Stomach (tissue), 9 donors: ENCODE data around the gene SCARF1. TPM values are rescaled to one million over a fixed set of nuclear protein-coding genes. Genes with fewer than 3 reads are reported as not detected.

Source experiments
- DNase-seq, 2 donors: peaks; one replicate each; pipeline versions ENCODE4 v3.0.0 to v3.0.0-alpha.2; 2013 to 2019
- H3K27ac ChIP-seq, 5 donors: fragments of 200-600 bp in 4 of 5; sonication (generic) in 4 of 5; one replicate each; pipeline ENCODE4 v1.5.1; 2013 to 2019; ENCODE audit warnings: mild to moderate bottlenecking in 1 of 5, moderate library complexity in 1 of 5
- H3K27me3 ChIP-seq, 3 donors: fragments of 200-600 bp; sonication (generic); one replicate each; pipeline ENCODE4 v1.5.1; 2017 to 2019; ENCODE audit warnings: mixed run types in 1 of 3
- H3K36me3 ChIP-seq, 4 donors: fragments of 200-600 bp; sonication (generic); 1 replicate in 3 of 4; 2 replicates in 1 of 4; pipeline ENCODE4 v1.5.1; 2016 to 2019
- H3K4me1 ChIP-seq, 4 donors: fragments of 200-600 bp; sonication (generic); one replicate each; pipeline ENCODE4 v1.5.1; 2016 to 2019
- H3K4me3 ChIP-seq, 4 donors: fragments of 200-600 bp; sonication (generic) in 3 of 4; one replicate each; pipeline ENCODE4 v1.5.1; 2016 to 2019; ENCODE audit warnings: mild to moderate bottlenecking in 1 of 4
- H3K9me3 ChIP-seq, 4 donors: fragments of 200-600 bp; sonication (generic); one replicate each; pipeline ENCODE4 v1.5.1; 2016 to 2019
- EP300 ChIP-seq: sonication (generic); formaldehyde crosslinking; IDR thresholded peaks from one replicate; pipeline ENCODE4 v1.6.1; 2017; ENCODE audit warnings: antibody characterized with exemption
- POLR2A ChIP-seq, 4 donors: fragments of 450-650 bp; IDR thresholded peaks; one replicate each; pipeline ENCODE4 v1.6.1; 2016; ENCODE audit warnings: antibody characterized with exemption in 4 of 4, control low read depth in 2 of 4, mild to moderate bottlenecking in 1 of 4, moderate library complexity in 1 of 4
- POLR2AphosphoS5 ChIP-seq, 3 donors: sonication (generic); formaldehyde crosslinking; IDR thresholded peaks; one replicate each; pipeline ENCODE4 v1.6.1; 2016; ENCODE audit warnings: antibody characterized with exemption in 3 of 3
- whole genome bisulfite sequencing, 5 donors: extraction: QIAGEN DNeasy Blood & Tissue Kit in 3 of 5; methylation state at CpG; one replicate each; pipeline versions ENCODE4 v1.1.5 to v1.1.7; 2013 to 2018; 5-methylcytosine and 5-hydroxymethylcytosine counted together
- intact Hi-C: fragments of 100-400 bp; cut with DNase I; formaldehyde crosslinking; loops from one replicate; pipeline ENCODE4 v1.15.1; 2023; ENCODE audit warnings: low total_unique reads
- polyA plus RNA-seq, 3 donors: library from polyadenylated mRNA; stranded (reverse); fragments of 200-250 nt; gene quantifications; one replicate each; pipeline ENCODE4 v1.2.3, GENCODE V29; 2013
- total RNA-seq, 5 donors: library from RNA; depleted of rRNA; stranded (reverse); fragments of >200 nt; gene quantifications; one replicate each; pipeline versions ENCODE4 v1.1.0 to v1.2.3, GENCODE V29; 2014 to 2016
- TF ChIP-seq, protein P1 (sequence below), 7 experiments: fragments of 450-650 bp in 4 of 7; fragments of 200-600 bp in 3 of 7; sonication (generic) in 3 of 7; IDR thresholded peaks; one replicate each; pipeline ENCODE4 v1.5.1; 2016 to 2019; ENCODE audit warnings: antibody characterized with exemption in 7 of 7, control low read depth in 2 of 7, mild to moderate bottlenecking in 1 of 7
- donor health status: healthy with polysubstance abuse.
- donor health status: Bipolar disorder and iron deficiency.
- donor health status: healthy.

The SCARF1 gene
- total and polyA plus RNA-seq, 8 donors = 1.4 to 119 (median 5.6) TPM

DNA sequence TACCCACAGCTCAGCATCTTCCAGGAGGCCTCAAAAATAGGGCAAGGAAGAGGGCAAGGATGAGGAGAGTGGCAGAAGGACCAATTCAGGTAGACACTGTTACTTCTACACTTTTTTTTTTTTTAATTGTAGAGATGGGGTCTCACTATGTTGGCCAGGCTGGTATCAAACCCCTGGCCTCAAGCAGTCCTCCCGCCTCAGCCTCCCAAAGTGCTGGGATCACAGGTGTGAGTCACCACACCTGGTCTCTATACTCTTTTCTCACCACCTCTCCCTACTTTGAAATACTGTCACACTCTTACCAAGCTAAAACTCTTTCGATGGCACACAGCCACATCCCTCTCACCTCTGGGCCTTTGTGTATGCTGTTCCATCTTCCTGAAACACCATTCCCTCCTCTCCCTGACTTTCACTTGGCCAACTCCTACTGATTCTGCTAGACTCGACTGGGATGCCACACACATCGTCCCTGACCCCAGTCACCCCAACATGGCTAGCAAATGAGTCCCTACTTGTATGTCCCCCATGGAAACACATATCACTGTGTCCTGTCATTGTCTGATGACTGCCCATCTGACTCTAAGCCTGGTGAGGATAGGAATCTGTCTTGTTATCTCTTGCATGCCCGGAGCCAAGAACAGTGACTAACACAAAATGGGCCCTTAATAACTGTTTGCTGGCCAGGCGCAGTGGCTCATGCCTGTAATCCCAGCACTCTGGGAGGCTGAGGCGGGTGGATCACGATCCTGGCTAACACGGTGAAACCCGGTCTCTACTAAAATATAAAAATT lies 9.7 kb downstream of the SCARF1 start:
- Histone ChIP-seq H3K4me3 (no peak overlapping the region), H3K4me1 (peaks cover 0 to 12% (median 5%) of the 10 kb centered on the region in 4 donors), H3K27me3 (no peaks in the 10 kb centered on the region), H3K9me3 (no peaks in the 10 kb centered on the region), H3K36me3 (peaks cover 0 to 26% (median 19%) of the 10 kb centered on the region in 4 donors), H3K27ac (no peak overlapping the region)
- 82 to 90% (median 87%) methylated on average over 10 of the region's 10 CpGs for WGBS, 5 donors
- no peak for DNase-seq
- TF ChIP-seq, protein P1, sequence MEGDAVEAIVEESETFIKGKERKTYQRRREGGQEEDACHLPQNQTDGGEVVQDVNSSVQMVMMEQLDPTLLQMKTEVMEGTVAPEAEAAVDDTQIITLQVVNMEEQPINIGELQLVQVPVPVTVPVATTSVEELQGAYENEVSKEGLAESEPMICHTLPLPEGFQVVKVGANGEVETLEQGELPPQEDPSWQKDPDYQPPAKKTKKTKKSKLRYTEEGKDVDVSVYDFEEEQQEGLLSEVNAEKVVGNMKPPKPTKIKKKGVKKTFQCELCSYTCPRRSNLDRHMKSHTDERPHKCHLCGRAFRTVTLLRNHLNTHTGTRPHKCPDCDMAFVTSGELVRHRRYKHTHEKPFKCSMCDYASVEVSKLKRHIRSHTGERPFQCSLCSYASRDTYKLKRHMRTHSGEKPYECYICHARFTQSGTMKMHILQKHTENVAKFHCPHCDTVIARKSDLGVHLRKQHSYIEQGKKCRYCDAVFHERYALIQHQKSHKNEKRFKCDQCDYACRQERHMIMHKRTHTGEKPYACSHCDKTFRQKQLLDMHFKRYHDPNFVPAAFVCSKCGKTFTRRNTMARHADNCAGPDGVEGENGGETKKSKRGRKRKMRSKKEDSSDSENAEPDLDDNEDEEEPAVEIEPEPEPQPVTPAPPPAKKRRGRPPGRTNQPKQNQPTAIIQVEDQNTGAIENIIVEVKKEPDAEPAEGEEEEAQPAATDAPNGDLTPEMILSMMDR (IDR thresholded peaks at IDR 0.05) = no peak
- TF ChIP-seq EP300 = no peak
- TF ChIP-seq POLR2AphosphoS5 (IDR thresholded peaks at IDR 0.05) = no peak
- no peak for TF ChIP-seq POLR2A (IDR thresholded peaks at IDR 0.05)
- intact Hi-C loops = no loop called here

DNA sequence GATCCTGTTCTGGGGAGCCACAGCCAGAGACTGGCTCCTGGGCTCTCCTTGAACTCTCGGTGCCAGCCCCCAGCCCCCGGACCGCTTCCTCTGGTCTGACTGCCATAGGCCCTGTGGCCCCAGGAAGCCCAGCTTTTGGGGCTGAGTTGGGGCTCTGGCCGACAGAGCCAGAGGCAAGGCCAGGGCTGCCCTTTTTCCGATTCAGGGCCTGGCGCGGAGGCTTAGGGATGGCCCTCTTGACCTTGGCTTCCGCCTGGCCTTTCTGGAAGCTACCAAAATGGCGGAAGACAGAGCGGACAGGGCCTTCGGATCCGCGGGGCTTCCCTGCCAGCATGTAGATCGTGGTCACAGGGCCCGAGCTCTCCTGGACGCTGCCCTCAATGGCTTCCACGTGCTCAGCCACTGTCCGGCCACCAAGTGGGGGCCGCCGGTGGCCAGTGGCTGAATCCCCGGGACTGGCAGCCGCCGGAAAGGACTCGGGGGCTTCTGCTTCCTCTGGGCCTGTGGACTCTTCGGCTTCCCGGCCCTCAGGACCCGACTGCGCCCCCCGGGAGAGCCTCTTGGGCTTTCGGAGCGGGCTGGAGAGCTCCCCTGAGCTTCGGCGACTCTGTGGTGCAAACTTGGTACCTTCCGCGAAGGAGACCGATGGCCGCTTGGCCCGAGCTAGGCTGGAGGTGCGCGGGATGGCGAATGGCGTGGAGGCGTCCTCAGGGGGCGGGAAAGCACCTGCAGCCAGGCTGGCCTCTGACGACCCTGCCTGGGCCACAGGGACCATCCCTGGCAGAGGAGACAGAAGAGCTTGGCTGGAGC lies 10.5 kb downstream of the SCARF1 start:
- Histone ChIP-seq H3K4me1 (peaks cover 0 to 8% (median 3%) of the 10 kb centered on the region in 4 donors), H3K27me3 (no peaks in the 10 kb centered on the region), H3K27ac (no peak overlapping the region), H3K9me3 (no peaks in the 10 kb centered on the region), H3K36me3 (peaks cover 0 to 26% (median 19%) of the 10 kb centered on the region in 4 donors), H3K4me3 (no peak overlapping the region)
- 95 to 96% (median 95%) methylated on average over 29 to 45 of the region's 45 CpGs for WGBS, 5 donors
- peak in 1 of 2 donors; percentile 1 for DNase-seq
- intact Hi-C loops = loop anchor here (5.0 kb wide), 1 partner anchor 63 kb away; no protein-coding TSS in a partner anchor
- no peak for TF ChIP-seq POLR2AphosphoS5 (IDR thresholded peaks at IDR 0.05)
- TF ChIP-seq, protein P1 (IDR thresholded peaks at IDR 0.05) = no peak
- TF ChIP-seq EP300 = no peak
- TF ChIP-seq POLR2A (IDR thresholded peaks at IDR 0.05) = no peak

DNA sequence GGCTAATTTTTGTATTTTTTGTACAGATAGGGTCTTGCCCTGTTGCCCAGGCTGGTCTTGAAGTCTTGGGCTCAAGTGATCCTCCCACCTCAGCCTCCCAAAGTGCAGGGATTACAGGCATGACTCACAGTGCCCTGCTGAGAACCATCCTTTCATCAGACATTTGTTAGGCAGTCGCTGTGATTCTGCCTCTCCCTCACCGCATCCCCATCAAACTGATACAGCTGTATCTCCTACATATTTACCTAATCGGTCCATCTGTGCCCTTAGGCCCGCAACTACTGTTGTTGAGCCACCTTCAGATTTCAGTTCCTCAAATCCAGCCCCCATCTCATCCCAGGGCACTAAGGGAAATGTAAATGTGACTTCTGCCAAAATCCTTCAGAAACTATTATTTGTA lies 14.9 kb downstream of the SCARF1 start:
- Histone ChIP-seq H3K27me3 (no peaks in the 10 kb centered on the region), H3K4me1 (peaks cover 26 to 41% (median 38%) of the 10 kb centered on the region in 4 donors), H3K27ac (no peak overlapping the region), H3K9me3 (no peaks in the 10 kb centered on the region), H3K4me3 (no peak overlapping the region), H3K36me3 (peaks cover 0 to 14% (median 10%) of the 10 kb centered on the region in 4 donors)
- TF ChIP-seq POLR2AphosphoS5 (IDR thresholded peaks at IDR 0.05) = no peak
- no peak for TF ChIP-seq POLR2A (IDR thresholded peaks at IDR 0.05)
- TF ChIP-seq, protein P1 (IDR thresholded peaks at IDR 0.05) = no peak
- TF ChIP-seq EP300 = no peak
- no peak for DNase-seq
- intact Hi-C loops = loop anchor here (5.0 kb wide), 1 partner anchor 58 kb away; no protein-coding TSS in a partner anchor
- WGBS, 5 donors = 70 to 85% (median 80%) methylated on average over 4 of the region's 4 CpGs
